AML-193 (cell line): ENCODE data around the gene SOX8.
"Not testable (repeated sequence)": the region's sequence is repeated elsewhere in the genome, so short reads cannot be mapped to it uniquely, and the experiment has no call there.

Experiments used
- DNase-seq, 2 experiments: peaks; one replicate each; lab custom pipeline; 2025; lab: John Stamatoyannopoulos, UW

The SOX8 gene

DNA sequence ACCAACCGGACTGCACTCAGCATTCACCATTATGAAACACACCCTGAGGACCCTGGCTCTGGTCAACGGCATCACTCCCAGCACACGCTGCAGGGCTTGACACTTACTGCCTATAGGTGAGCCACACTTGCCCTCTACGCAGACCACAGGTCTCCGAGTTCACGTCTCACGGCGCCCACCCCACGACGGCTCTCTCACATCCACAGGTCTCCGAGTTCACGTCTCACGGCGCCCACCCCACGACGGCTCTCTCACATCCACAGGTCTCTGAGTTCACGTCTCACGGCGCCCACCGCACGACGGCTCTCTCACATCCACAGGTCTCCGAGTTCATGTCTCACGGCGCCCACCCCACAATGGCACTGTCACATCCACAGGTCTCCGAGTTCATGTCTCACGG lies 25.8 kb upstream of the SOX8 start:
- DNase-seq: not testable (repeated sequence)

DNA sequence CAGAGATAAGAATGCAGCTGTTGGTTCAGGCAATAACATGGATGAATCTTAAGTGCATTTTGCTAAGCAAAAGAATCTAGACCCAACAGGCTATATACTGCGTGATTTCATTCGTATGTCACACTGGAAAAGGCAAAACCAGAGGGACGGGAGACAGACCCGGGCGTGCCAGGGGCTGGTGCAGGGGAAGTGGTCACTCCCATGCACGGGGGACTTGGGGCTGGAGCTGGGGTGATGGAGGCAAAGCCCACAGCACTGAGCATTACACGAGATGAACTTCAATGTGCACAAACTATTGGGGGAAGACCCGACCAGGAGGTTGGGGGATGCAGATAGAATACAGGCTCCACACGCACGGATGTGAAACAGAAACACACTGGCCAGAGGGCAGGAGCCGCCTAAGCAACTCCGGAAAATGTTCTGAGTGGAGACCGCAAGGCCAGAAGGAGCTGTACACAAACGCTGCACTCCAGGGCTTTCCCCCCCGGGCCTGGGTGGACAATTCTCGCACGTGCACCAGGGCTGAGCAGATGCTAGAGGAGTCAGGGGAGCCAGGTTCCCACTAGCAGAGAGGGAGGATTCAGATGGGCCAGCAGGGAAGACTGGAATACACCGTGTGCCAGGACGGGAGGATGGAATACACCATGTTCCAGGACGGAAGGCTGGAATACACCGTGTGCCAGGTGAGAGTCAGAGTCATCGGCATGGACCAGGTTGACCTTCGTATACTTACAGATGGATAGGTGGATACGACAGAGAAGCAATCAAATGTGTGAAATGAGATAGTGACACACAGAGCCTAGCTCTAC lies 22.1 kb upstream of the SOX8 start:
- no peak for DNase-seq

DNA sequence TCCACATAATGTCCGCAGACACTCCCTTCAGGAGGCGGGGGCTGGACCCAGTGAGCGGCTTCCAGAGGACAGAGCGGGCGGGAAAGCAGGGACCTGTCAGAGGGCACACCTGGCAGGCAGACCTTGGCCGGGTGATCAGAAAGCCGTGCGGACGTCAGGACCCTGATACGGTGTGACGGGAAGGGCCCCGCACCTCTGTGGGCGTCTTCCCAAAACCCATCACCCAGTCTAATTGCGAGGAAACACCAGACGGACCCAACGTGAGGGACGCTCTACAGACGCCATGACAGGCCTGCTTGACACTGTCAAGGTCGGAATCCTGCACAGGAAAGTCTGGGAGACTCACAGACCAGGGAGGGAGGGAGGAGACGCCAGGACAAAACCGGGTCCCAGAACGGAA lies 19.2 kb upstream of the SOX8 start:
- DNase-seq: no peak

GRCh38 chr16:962901-963814 lies 18.4 kb upstream of the SOX8 start:
- no peak for DNase-seq

- DNase-seq: no peak
These were observed 17.7 kb upstream of the SOX8 start for GRCh38 chr16:963913-964312.

- DNase-seq: no peak
These were observed 17.1 kb upstream of the SOX8 start for GRCh38 chr16:964356-965035.

DNA sequence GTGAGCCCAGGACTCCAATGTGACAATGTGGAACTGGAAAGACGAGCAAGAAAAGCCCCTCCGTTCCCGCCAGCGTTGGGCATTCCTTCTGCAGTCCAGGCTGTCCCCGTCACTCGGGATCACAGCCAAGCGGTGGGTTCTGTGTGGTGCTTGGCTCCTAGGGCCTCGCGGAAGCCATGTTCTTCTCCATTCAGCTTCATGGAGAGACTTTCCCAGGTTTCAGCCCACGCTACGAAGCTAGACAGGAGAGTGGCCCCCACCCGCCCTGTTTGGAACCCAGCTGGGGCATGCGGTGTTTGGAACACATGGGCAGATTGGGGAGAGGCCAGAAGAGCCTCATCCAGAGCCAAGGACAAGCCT lies 16.6 kb upstream of the SOX8 start:
- DNase-seq: no peak

DNA sequence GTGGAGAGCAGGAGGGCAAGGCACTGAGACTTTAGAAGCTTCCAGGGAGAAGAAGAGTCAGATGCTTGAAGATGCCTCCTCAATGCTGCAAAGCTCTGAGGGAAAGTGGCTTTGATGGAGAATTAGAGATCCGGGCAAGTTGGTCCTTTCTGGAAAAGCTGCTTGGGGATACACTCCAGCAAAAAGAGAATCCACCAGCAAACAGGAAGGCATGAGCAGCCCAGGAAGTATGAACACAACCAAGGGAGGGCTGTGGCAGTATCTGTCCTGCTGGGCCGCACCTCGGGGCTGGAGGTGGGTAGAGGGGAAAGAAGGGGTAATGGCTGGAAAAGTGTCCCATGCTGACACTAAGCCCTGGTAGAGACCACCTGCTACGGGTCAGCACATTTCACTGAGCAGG lies 16.1 kb upstream of the SOX8 start:
- no peak for DNase-seq

DNA sequence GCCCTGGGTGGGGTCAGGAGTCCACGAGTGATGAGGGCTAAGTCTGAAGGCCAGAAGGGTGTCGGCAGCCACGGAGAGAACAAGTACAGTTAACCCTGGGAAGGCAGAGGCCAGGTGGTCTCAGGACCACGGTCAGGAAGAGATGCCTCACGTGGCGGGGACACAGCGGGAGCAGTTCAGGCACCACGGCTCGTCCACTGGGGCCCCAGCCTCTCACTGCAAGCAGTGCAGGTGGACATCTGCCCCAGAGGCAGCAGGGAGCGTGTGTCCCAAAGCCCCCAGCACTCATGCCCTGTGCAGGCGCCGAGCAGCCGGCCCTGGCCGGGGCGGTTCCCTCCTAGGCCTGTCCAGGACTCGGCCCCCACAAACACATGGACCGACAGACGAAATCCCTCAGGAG lies 15.5 kb upstream of the SOX8 start:
- DNase-seq: no peak

- no peak for DNase-seq
These were observed 15.1 kb upstream of the SOX8 start for GRCh38 chr16:966505-966904.

DNA sequence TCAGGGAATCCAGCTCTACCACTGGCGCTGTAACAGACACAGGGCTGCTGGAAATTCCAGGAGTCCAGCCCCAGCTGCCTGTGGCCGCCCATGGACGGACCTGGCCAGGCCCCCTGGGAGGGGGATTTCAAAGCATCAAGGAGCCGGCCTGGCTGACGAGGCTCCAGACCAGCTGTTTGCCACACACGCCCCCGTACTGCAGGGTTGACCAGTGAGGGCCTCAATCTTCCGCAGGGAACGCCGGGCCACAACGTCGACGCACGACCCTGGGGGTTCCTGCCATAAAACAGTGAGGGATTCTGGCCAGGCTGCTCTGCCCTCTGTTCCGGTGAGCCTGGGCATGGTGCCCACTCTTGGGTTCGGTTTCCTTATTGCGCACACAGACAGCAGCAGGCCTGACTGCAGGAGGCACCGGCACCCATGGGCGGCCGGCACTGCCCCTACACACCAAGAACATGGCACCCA lies 14.5 kb upstream of the SOX8 start:
- DNase-seq: no peak

- DNase-seq: no peak
These were observed 13.8 kb upstream of the SOX8 start for GRCh38 chr16:967546-968295.

DNA sequence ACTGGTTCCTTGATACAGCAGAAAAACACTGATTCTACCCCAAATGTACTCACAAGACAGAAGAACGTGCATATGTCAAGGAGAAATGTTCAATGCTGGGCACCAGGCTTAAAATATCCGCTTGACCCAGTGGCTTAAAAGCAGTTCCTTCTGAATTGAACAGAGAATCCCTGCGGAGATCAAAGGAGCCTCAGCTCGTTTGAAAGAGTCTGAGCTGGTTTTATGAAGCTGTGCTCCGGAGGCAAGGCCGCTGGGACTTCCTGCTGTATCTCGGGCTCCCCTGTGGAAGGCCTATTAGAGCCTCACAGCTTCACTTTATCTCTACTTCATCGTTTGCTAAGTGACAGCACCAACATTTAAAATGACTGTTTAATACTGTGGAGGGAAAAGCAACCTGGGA lies 12.9 kb upstream of the SOX8 start:
- no peak for DNase-seq

GRCh38 chr16:969508-970385 lies 11.8 kb upstream of the SOX8 start:
- DNase-seq: peak in 1 of 2 experiments; percentile 0

- DNase-seq: no peak
These were observed 11.2 kb upstream of the SOX8 start for GRCh38 chr16:970386-970765.

- peak; percentile 72 to 76 for DNase-seq
These were observed 10.6 kb upstream of the SOX8 start, which contains the start of gene LMF1 for GRCh38 chr16:970766-971581. Gene LMF1, minus strand, starts transcription at chr16:970984. Its CDS starts 4 bp downstream, at chr16:970980.

DNA sequence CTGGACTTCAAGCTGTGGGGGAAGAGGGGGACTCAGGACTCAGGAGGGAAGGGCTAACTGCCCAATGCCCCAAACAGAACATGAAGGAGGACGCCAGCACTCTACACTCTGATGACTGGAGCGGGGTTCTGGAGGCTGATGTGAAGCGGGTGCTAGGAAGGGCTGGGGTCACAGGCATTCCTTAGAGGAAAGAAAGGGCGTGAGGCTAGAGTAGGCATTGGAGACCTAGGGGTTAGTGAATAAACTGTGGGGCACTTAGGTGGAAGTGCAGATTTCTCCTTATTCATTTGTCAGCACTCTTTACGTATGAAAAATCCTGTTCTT lies 10.0 kb upstream of the SOX8 start:
- DNase-seq: no peak

DNA sequence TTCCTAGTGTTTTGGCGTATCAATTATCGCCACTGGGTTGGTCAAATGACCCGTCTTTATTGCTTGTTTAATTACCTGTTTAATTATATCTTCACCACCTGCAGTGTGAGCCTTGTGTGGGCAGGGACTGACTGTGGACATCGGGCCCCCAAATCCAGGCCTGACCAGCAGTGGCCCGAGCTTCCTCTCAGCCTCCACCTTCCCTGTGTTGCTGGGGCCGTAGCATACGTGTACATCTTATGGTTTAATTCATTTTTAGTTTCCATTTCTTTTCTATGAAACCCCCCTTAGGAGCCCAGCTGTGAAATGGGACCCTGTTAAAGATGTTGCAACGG lies 9.6 kb upstream of the SOX8 start:
- DNase-seq: no peak

DNA sequence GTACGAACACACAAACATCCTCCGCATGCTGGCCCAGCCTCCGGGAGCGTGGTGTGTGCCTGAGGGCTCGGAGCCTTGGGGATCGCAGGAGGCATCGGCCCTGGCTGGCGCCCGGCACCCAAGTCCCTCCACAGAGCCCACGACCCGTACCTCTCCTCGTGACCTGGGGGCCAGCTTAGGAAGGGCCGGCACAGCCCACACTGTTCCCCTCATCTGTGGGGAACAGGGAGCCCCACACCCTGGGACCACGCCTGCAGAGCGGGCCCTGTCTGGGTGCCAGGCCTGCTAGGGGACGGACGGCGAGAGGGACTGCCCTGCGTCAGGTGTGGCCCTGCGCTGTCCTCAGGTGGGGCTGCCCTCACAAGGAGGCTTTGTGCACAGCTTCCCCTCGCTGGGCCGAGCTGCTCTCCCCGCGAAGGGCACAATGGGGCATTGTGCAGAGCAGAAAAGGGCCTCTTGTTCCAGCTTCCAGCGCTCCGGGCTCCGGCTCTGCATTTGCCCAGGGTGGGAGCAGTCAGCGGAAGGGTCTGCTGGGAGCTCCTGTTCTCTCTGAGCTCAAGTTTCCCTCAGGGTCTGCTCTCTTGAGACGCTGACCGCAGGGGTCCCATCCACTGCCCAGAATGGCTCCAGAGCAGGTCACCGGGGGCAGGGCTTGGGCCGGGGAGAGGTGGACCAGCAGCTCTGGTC lies 9.1 kb upstream of the SOX8 start:
- no peak for DNase-seq

- DNase-seq: no peak
These were observed 8.2 kb upstream of the SOX8 start for GRCh38 chr16:973366-973765.
